Measurements from ENCODE around the gene CHRNB2.

Gene CHRNB2

DNA sequence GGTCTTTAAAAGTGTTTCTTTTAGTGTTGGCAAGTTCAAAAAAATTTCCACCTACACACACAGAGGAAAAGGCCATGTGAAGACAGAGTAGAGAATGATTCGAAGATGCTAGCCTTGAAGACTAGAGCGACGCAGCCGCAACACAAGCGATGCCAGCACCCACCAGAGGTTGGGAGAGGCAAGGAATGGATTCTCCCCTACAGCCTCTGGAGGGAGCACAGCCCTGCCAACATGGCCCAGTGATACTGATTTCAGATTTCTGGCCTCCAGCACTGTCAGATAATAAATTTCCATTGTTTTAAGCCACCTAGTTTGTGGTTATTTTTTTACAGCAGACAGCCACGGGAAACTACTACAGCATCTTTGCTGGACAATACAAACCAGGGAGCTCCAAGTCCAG, 47.3 kb downstream of the CHRNB2 start:
- no peak for DNase-seq

DNA sequence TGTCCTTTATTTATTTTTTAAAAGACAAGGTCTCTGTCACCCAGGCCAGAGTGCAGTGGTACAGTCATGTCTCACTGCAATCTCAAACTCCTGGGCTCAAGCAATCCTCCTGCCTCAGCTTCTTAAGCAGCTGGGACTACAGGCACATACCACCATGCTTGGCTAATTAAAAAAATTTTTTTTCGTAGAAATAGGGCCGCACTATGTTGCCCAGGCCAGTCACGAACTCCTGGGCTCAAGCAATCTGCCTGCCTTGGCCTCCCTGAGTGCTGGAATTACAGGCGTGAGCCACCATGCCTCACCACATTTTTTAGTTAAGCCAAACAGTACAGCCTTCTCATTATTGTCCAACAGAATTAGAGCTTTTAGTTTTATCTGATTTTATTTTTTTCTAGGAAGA, 47.8 kb downstream of the CHRNB2 start:
- no peak for DNase-seq

DNA sequence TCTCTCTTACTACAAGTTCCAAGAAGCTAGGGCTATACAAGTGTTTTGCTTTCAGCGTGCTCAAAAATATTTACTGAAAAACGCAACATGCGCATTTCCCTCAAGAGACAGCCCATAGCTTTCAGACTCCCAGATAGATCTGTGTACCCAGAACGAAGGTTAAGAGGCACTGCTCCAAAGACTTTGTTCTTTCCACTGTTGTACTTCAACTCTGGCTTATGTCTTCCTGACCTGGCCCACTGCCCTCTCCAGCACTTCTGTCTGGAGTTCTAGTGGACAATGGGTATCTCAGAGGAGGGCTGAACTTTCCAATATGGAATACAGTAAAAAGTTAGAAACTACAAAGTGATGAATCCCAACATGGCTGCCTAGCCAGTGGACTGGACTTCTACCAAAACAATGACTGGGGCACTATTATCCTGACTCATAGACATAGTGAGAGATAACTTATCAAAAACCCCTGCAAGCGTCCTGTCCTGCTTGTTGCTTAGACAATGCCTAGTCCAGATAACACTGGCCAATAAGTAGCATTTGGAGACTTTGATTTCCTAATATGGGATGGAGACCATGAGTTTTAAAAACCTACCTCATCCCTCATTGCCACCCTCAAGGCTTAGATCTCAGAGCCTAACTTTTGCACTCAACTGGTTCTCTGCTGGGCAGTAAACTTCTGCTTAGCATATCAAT, 49.2 kb downstream of the CHRNB2 start:
- no peak for DNase-seq

DNA sequence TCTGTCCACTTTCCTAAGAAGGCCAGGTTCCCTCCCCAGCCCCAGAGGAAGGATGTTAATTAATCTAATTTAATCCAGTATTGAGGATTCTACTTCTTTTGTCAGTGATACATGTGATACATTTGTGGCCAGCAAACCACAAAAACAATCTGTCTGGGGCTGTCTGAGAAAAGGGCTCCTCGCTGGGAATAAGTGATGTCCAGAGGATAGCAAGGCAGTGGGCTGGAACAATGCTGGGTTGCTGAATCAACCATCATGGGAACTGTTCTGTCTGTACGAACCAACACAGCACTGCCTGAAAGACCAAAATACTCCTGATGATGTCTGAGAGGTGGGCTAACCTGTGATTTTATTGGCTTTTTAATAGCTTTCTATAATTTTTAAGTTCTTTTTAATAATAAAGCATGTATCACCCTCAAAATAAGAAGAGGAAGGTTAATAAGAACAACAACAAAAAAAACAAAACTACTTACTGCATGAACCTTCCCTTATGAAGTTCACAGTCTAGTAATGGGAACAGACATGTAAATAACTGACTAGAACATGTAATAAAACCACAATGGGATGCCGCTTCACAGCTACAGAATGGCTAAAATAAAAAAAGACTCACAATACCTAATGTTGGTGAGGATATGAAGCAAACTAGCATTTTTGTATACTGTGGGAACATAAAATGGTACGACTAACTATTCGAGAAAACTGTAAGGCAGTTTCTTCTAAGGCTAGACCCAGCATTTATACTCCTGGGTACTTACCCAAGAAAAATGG, 51.8 kb downstream of the CHRNB2 start:
- no peak for DNase-seq

DNA sequence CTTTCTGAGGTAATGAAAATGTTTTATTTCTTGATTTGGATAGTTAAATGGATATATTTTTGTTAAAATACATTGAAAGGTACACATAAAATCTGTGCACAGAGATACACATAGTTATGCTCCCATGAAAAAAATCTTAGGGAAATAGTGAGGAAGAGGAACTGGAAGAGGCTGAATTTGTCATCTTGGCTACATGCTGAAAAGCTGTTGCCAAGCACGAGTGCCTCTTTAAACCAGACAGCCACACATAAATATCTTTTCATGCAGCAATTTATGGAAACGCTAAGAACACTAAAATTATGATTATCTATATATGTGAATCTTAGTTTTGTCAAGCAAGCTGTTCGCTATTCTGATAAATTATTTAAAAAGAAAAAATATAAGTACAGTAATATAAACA, 53.2 kb downstream of the CHRNB2 start:
- DNase-seq: no peak

DNA sequence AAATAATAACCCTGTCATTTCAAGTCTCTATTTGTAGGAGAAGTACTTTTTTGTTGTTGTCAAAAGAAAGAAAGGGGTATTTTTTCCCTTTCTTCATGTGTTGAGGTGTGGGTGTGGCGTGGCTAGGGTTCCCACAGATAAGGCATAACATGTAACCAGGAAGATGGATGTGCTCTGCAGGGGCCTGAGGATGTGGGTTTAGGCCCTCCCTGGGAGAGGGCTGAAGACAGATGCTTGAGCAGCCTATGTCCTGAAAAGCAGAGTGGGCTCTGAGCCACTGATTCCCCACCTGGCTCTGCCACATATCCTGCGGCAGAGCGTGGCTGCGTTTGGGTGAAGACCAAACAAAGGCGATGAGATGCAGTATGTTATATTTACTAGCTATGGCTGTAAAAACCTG, 54.3 kb downstream of the CHRNB2 start:
- DNase-seq: no peak

DNA sequence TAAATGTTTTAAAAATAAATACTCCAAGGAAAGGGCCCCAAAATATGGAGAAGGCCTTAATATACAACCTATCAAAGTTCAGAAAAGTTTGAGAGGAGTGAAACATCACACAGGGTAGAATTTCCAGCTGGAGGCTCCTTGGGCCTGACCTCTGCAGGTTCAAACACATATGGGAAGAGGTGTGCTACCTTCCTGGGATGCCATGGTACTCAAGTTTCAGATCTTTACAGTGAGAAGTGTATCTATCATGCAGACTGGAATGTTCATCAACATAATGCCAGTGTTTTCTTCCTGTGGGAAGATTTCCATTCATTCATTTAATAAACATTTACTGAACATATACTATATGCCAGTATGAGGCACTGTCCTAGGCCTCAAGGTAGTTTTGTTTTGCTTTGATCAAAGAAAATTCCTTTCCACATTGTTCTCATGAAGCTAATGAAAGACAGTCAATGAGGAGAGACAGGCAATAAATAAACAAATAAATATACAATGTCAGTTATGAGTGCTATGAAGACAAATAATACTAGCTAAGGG, 55.0 kb downstream of the CHRNB2 start:
- DNase-seq: no peak

DNA sequence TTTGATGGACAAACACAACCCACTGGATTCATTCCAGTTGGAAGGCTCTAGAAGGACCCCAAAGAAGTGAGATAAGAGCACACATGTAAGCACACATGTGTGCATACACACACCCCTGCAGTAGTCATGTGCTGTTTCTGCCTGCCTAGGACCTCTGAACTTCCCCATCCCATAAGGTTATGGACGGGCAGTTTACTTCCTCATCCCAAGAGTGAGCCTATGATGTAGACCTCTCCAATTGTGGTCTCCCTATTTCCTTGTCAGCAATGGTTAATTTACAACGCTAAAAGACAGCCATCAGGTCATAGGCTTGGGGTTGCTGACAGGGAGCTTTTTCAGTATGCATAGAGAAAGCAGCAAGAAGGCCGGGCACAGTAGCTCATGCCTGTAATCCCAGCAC, 55.8 kb downstream of the CHRNB2 start:
- DNase-seq: no peak

DNA sequence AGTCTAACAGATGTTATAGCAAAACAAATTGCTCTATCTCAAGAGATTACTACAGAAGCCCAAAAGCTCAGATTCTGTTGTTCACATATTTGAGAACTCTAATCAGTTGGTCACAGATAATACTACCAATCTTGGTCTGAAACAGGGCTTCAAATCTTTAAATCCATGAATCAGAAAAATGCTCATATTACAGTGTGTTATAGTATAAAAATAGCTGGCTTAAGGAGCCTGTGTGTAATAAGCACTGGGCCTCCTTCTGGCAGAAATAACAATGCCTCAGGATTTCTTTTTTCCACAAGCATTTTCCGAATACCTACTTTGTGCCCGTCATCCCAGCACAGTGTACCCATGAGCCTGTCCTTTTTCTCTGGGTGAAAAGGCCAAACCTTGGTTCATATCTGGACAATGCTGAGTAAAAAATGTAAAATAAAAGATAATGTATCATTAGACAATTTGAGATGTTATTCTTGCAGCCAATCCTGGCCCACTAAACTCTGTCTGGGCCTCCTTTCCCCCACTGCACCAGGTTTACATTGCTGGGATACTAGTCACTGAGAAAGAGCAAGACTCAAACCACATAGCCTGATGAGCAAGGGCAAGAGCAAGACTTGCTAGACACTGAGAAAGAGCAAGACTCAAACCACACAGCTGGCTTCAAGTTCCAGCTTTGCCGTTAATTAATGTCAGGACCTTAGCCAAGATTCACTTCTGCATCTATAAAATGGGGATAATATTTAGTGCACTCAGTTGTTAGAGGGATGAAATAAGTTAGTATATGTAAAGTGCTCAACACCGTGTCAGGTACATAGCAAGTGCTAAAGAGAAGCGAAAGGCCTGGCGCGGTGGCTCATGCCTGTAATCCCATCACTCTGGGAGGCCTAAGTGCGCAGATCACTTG, 57.4 kb downstream of the CHRNB2 start:
- no peak for DNase-seq

DNA sequence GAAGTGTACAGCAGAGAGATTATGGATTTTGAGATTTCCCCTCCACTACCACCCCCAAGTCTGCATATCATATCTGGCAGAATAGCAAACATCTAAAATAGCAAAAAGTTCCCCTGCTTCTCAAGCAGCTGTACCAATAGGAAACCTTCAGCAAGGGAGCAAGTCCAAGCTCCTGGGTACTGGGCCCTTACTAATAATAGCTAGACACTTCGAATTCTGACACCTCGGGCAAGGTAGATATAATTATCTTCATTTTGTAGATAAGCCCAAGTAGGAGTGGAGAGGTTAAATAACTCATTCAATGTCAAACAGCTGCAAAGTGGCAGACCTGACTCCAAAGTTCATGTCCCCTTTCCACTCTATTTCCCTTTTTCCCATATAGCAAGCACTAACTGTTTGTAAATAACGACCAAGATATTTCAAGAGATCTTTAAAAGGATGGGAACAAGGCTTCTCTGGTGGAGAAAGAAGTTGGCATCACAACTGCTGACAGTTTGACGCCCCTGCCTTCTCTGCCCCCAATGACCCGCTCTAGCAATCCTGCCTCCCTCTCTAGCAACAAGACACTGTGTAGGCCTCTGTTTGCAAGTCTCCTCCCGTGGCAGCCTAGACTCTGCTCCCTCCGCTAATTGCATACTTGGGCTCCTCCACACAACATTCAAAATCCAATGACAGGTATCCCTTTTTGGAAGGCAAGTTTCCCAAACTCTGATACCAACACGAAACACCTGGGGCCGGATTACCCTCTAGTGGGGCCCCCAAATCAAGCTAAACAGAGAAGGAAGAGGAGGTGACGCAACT, 59.1 kb downstream of the CHRNB2 start:
- DNase-seq: no peak

DNA sequence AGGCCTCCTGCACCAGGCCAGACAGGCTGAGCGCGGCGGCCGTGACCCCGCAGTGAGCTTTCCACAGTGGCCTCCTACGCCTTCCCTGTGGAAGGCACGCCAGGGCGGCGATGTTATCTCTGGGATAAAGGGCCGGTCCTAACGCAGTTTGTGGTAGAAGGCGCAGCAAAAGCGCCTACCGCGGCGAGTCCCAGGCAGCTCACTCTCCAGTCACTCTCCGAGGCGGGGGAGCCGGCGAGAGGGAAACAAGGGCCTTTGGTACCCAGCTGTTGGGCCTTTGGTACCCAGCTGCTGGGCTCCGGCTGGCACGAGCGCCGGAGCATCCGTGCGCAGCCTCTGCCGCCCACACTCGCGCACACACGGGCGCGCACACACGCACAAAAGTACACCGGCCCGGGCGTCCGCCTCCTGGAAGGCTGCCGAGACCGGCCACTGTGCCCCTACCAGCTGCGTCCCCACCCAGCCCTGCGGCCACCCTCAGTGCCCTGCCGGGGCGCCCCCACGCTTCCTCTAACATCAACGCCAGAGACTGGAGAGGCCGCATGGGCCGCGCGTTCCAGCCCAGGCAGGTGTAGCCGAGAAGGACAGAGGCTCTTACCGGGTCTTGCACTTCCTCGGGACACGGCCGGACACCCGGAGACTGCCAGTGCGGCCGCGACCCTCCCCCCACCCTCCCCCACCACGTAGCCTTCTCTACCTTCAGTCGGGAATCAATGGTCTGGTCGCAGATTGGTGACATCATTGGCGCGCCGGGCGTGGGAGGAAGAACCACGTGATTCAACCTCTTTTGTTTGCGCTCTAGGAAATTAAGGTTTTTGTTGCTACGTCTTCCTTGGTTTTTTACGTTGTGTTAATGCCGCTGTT, 59.9 kb downstream of the CHRNB2 start:
- peak; percentile 88 for DNase-seq

DNA sequence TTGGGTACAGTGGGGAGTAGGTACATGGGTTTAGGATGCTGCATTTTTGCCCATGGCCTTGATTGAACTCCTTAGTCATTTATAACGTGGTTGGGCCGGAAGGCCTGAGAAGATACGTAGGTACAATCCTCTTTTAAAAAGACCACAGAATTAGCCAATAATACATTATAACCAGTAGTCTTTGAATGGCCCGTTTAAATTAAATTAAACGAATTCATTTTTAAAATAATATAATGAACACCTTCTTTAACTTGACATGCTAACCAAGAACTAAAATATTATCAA, 60.5 kb downstream of the CHRNB2 start:
- DNase-seq: no peak

DNA sequence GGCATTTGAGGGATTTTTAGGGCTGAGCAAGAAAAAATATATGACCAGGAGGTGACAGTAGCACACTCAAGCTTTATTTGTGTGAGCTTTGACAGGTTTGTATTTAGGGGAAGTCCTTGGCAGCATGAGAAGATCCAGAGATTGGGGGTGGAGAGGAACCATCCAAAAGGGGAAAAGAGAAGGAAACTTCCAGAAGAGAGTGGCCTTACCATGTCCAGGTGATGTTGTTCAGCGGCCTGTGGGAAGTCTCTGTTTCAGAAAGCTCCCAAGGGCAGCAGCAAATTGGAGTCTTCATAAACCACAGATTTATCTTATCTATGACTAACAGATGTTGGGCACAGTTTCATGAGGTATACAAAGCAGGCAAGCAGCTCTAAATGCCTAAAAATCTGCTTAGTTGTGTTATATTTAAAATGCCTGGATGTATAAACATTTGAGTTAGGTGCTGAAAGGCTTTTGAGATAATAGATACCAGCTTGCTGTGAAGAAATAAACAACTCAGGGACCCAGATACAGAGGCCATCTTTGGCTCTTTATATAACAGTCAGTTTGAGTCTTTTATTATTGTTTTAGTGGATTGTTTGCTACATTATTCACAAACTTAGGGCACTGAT, 61.6 kb downstream of the CHRNB2 start:
- DNase-seq: no peak
